Ovary (tissue), 9 donors: Measurements from ENCODE around the gene LRIF1. TPM values are rescaled to one million over a fixed set of nuclear protein-coding genes. Genes with fewer than 3 reads are reported as not detected.

ENCODE experiments used
- DNase-seq, 5 donors: peaks; one replicate each; pipeline ENCODE4 v3.0.0-alpha.2; 2019 to 2020
- H3K27ac ChIP-seq, 2 donors: fragments of 200-600 bp; one replicate each; pipeline versions ENCODE4 v1.5.1 to v1.8.0; 2019 to 2022
- H3K27me3 ChIP-seq: fragments of 200-600 bp; one replicate; pipeline ENCODE4 v1.8.0; 2022
- H3K36me3 ChIP-seq: fragments of 200-600 bp; sonication (generic); one replicate; pipeline ENCODE4 v1.5.1; 2019
- H3K4me1 ChIP-seq: one replicate; pipeline ENCODE4 v1.8.1; 2013; ENCODE audit warnings: mild to moderate bottlenecking, moderate library complexity; ENCODE audit not compliant: insufficient read depth
- H3K4me3 ChIP-seq: fragments of 200-600 bp; sonication (generic); one replicate; pipeline ENCODE4 v1.5.1; 2017
- H3K9me3 ChIP-seq, 2 donors: fragments of 200-600 bp in 1 of 2; sonication (generic) in 1 of 2; one replicate each; pipeline versions ENCODE4 v1.5.1 to v1.8.1; 2013 to 2019; ENCODE audit warnings: mild to moderate bottlenecking in 1 of 2, moderate library complexity in 1 of 2
- EP300 ChIP-seq: sonication (generic); formaldehyde crosslinking; IDR thresholded peaks from one replicate; pipeline ENCODE4 v1.6.1; 2017; ENCODE audit warnings: antibody characterized with exemption
- POLR2A ChIP-seq: fragments of 450-650 bp; IDR thresholded peaks from one replicate; pipeline ENCODE4 v1.6.1; 2017; ENCODE audit warnings: antibody characterized with exemption, mild to moderate bottlenecking, moderate library complexity
- whole genome bisulfite sequencing, 3 donors: extraction: QIAGEN DNeasy Blood & Tissue Kit in 1 of 3; methylation state at CpG; one replicate each; pipeline versions ENCODE4 v1.1.5 to v1.1.7; 2013 to 2017; 5-methylcytosine and 5-hydroxymethylcytosine counted together
- intact Hi-C, 4 donors: fragments of 100-400 bp; cut with DNase I; formaldehyde crosslinking; loops; one replicate each; pipeline versions ENCODE4 v1.11.0 to v1.15.1; 2022 to 2023
- polyA plus RNA-seq, 2 donors: library from polyadenylated mRNA; stranded (reverse); fragments of 200-250 nt in 1 of 2; fragments of 350-450 nt in 1 of 2; fragmentation: Illumina TruSeq in 1 of 2; extraction: RNeasy Lipid Tissue Mini Kit (QIAGEN cat#74804) in 1 of 2; gene quantifications; one replicate each; pipeline ENCODE4 v1.2.3, GENCODE V29; 2013 to 2014
- total RNA-seq, 7 donors: library from RNA; depleted of rRNA in 2 of 7; stranded (reverse); fragments of >200 nt in 2 of 7; fragmentation: NEBNext Ultra II Directional in 3 of 7; extraction: Animal tissue kit (Norgen Biotek cat#: 25700) in 3 of 7; gene quantifications; one replicate each; pipeline versions ENCODE4 v1.1.0 to v1.2.4, GENCODE V29; 2016 to 2023
- TF ChIP-seq, protein P1 (sequence below), 3 donors: fragments of 450-650 bp in 2 of 3; fragments of 200-600 bp in 1 of 3; IDR thresholded peaks; one replicate each; pipeline versions ENCODE4 v1.5.1 to v1.8.0; 2016 to 2022; ENCODE audit warnings: antibody characterized with exemption in 3 of 3, mild to moderate bottlenecking in 1 of 3
- donor health status: DM: no; HTN: no; CAD: no; lungs with moderate emphysema.
- donor health status: DM: no; HTN: no; CAD: no.
- donor health status: Bipolar disorder and iron deficiency.
- donor health status: DM: yes; HTN: yes; CAD: no.
- donor health status: DM: no; HTN: no; CAD: no.
- donor health status: DM: yes; HTN: yes; CAD: no.

The LRIF1 gene
- total and polyA plus RNA-seq, 9 donors: 7.2 to 25.6 (median 12.6) TPM

DNA sequence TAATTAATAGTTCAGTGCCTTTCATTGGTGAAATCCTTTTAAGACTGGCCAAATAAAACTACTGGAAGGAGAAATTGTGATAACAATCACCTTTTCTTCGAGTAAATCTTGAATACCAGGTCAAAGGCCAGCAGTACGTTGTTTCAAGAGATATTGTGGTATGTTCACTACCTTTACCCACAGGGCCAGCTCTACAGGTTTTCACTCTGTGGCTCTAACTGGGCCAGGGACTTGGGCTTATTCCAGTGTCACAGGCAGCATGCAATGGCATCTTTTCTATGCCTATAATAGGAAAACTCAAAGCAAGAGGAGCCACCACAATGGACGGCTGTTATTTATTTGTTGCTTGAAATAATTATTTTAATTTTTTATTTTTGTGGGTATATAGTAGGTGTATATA, 26.8 kb upstream of the LRIF1 start:
- no peak overlapping the region for H3K27ac ChIP-seq
- TF ChIP-seq, protein P1, sequence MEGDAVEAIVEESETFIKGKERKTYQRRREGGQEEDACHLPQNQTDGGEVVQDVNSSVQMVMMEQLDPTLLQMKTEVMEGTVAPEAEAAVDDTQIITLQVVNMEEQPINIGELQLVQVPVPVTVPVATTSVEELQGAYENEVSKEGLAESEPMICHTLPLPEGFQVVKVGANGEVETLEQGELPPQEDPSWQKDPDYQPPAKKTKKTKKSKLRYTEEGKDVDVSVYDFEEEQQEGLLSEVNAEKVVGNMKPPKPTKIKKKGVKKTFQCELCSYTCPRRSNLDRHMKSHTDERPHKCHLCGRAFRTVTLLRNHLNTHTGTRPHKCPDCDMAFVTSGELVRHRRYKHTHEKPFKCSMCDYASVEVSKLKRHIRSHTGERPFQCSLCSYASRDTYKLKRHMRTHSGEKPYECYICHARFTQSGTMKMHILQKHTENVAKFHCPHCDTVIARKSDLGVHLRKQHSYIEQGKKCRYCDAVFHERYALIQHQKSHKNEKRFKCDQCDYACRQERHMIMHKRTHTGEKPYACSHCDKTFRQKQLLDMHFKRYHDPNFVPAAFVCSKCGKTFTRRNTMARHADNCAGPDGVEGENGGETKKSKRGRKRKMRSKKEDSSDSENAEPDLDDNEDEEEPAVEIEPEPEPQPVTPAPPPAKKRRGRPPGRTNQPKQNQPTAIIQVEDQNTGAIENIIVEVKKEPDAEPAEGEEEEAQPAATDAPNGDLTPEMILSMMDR (IDR thresholded peaks at IDR 0.05): no peak
- no peak for TF ChIP-seq POLR2A
- TF ChIP-seq EP300: no peak
- H3K27me3 ChIP-seq: no peaks in the 10 kb centered on the region
- H3K4me3 ChIP-seq: no peak overlapping the region
- H3K36me3 ChIP-seq: no peaks in the 10 kb centered on the region
- H3K4me1 ChIP-seq: no peaks in the 10 kb centered on the region
- intact Hi-C loops: no loop called here
- DNase-seq: no peak
- 65 to 75% (median 75%) methylated on average over 3 of the region's 3 CpGs for WGBS, 3 donors
- H3K9me3 ChIP-seq: no peaks in the 10 kb centered on the region

DNA sequence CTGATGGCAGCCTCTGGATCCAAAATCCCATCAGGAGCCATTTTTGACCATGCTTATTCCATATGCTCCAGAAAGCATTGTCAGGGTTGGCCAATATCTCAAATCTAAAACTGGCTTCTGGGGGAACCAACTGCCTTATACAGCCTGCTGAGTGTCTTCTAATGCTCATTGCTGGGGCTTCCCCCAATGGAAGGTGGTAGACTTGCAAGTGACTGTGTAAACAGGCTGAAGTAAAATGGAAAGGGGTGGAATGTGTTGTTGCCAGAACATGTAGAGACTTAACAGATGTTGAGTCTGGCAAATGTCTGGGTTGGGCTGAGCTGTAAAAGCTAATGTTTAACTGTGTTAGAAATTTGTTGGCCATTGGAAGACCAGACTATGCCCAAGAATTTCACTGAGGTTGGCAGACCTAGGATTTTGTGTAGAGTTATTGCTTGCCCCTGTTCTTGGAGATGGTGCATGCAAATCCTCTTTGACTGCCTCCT, 22.7 kb upstream of the LRIF1 start:
- H3K9me3 ChIP-seq: no peaks in the 10 kb centered on the region
- no peak overlapping the region for H3K27ac ChIP-seq
- no peaks in the 10 kb centered on the region for H3K4me1 ChIP-seq
- no peak overlapping the region for H3K4me3 ChIP-seq
- H3K27me3 ChIP-seq: no peaks in the 10 kb centered on the region
- H3K36me3 ChIP-seq: no peaks in the 10 kb centered on the region
- DNase-seq: no peak
- intact Hi-C loops: no loop called here
- TF ChIP-seq, protein P1 (IDR thresholded peaks at IDR 0.05): no peak

DNA sequence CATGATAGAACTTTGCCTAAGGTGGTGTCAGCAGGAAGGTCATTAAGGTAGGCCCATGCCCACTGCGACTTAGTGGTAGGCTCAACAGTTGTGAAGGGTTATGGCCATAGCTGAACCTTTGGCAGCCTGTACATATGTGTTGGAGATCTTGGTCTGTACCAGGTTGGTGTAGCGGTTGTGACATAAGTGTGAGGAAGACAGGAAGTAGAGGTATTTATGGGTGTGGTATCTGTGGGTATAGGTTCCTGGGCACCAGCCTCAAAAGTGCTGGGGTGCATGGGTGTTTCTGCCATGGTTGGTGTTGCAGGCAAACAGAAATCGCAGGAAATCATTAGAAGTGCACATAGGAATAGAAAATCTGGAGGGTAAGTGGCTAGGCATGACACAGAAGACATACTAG, 18.6 kb upstream of the LRIF1 start:
- no peak overlapping the region for H3K27ac ChIP-seq
- H3K36me3 ChIP-seq: no peaks in the 10 kb centered on the region
- DNase-seq: no peak
- TF ChIP-seq POLR2A: no peak
- no peak for TF ChIP-seq EP300
- TF ChIP-seq, protein P1 (IDR thresholded peaks at IDR 0.05): no peak
- 58 to 64% (median 61%) methylated on average over 3 of the region's 3 CpGs for WGBS, 3 donors
- H3K27me3 ChIP-seq: no peaks in the 10 kb centered on the region
- H3K4me3 ChIP-seq: no peak overlapping the region
- H3K9me3 ChIP-seq: no peaks in the 10 kb centered on the region
- H3K4me1 ChIP-seq: no peaks in the 10 kb centered on the region
- intact Hi-C loops: no loop called here

- Histone ChIP-seq H3K4me3 (no peak overlapping the region), H3K27me3 (no peaks in the 10 kb centered on the region), H3K9me3 (no peaks in the 10 kb centered on the region), H3K4me1 (no peaks in the 10 kb centered on the region), H3K36me3 (no peaks in the 10 kb centered on the region), H3K27ac (no peak overlapping the region)
- intact Hi-C loops: no loop called here
- TF ChIP-seq EP300 (no peak), POLR2A (no peak)
- TF ChIP-seq, protein P1 (IDR thresholded peaks at IDR 0.05): no peak
- 81 to 95% (median 83%) methylated on average over 2 of the region's 2 CpGs for WGBS, 3 donors
- no peak for DNase-seq
Observed at GRCh38 chr1:110979154-110979553, 15.4 kb upstream of the LRIF1 start.

DNA sequence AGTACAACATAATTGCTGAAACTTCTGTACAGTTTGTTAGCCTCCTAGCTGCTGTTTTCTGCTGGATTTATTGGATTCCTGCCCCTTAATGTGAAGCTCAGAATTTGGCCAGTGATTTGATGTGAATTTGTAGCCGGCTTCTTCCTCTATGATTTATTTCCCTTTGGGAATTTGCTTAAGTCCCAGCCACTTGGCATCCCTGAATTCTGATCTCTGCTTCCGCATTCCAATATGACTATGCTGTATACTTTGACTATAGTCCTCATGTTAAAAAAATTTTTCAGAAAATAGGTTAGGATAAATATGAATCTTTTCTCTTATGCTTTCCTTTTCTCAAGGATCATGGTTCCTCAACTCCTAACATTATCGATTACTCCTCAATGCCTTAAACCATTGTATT, 12.4 kb upstream of the LRIF1 start:
- 88 to 89% (median 89%) methylated on average over 3 of the region's 3 CpGs for WGBS, 3 donors
- no peak overlapping the region for H3K4me3 ChIP-seq
- H3K27me3 ChIP-seq: no peaks in the 10 kb centered on the region
- TF ChIP-seq POLR2A (no peak), EP300 (no peak)
- TF ChIP-seq, protein P1 (IDR thresholded peaks at IDR 0.05): no peak
- no peaks in the 10 kb centered on the region for H3K36me3 ChIP-seq
- peaks cover 0 to 5% of the 10 kb centered on the region in 2 donors for H3K9me3 ChIP-seq
- H3K27ac ChIP-seq: no peak overlapping the region
- H3K4me1 ChIP-seq: no peaks in the 10 kb centered on the region
- no peak for DNase-seq
- intact Hi-C loops: no loop called here
